Activated naive CD8-positive, alpha-beta T cell treated with anti-CD3 and anti-CD28 coated beads, Interleukin-2, amount 50 U/mL, for 24 hours (primary cell): Measurements from ENCODE around the gene ANKRD18B.
"Not testable (repeated sequence)": the region's sequence is repeated elsewhere in the genome, so short reads cannot be mapped to it uniquely, and the experiment has no call there.

Experiments used
- ATAC-seq: fragments of 150-1000 bp; cut with Tn5 transposase; one replicate; pipeline ENCODE4 v1.10.0; 2021
- DNase-seq: peaks from one replicate; pipeline ENCODE4 v3.0.0; 2021
- H3K27ac Mint-ChIP-seq: one replicate; pipeline ENCODE4 v1.8.0; 2021; ENCODE audit warnings: mild to moderate bottlenecking, mixed read lengths
- H3K27me3 Mint-ChIP-seq: one replicate; pipeline ENCODE4 v1.8.0; 2021; ENCODE audit warnings: mixed read lengths
- H3K36me3 Mint-ChIP-seq: one replicate; pipeline ENCODE4 v1.8.0; 2021; ENCODE audit warnings: low read depth, mixed read lengths
- H3K4me1 Mint-ChIP-seq: one replicate; pipeline ENCODE4 v1.8.0; 2021; ENCODE audit warnings: mixed read lengths
- H3K4me3 Mint-ChIP-seq: one replicate; pipeline ENCODE4 v1.8.0; 2021; ENCODE audit warnings: mild to moderate bottlenecking, moderate library complexity, mixed read lengths
- H3K9me3 Mint-ChIP-seq: one replicate; pipeline ENCODE4 v1.8.0; 2021; ENCODE audit warnings: mixed read lengths

Gene ANKRD18B

GRCh38 chr9:33523397-33524305 lies at the start of gene ANKRD18B:
Gene ANKRD18B, plus strand, starts transcription at chr9:33524251. Its CDS starts 239 bp downstream, at chr9:33524490.
- Mint-ChIP-seq H3K27me3 (peaks cover 60% of the 10 kb centered on the region), H3K4me3 (peak within 1 kb of the TSS; percentile 74)
- DNase-seq = peak; percentile 59
- H3K4me1 Mint-ChIP-seq, H3K36me3 Mint-ChIP-seq, H3K27ac Mint-ChIP-seq, H3K9me3 Mint-ChIP-seq: not testable (repeated sequence)
- ATAC-seq = peak; percentile 94

DNA sequence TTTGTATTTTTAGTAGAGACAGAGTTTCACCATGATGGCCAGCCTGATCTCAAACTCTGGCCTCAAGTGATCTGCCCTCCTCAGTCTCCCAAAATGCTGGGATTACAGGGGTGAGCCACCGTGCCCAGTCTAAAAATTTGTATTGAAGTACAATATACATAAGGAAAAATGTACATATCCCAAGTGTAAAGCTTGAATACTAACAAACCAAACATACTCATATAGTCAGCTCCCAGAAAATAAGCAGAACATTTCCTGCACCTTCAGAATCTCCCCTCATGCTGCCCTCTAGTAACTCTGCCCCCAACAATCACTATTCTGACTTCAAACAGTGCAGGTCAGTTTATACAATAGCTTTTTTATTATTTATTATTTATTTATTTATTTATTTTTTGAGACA lies 48.7 kb upstream of the ANKRD18B start:
- DNase-seq (no peak), ATAC-seq (no peak)
- H3K27ac Mint-ChIP-seq = no peak overlapping the region
- no peak overlapping the region for H3K4me3 Mint-ChIP-seq
- no peaks in the 10 kb centered on the region for H3K9me3 Mint-ChIP-seq
- H3K36me3 Mint-ChIP-seq = peaks cover 22% of the 10 kb centered on the region
- H3K4me1 Mint-ChIP-seq = peaks cover 31% of the 10 kb centered on the region
- no peaks in the 10 kb centered on the region for H3K27me3 Mint-ChIP-seq

DNA sequence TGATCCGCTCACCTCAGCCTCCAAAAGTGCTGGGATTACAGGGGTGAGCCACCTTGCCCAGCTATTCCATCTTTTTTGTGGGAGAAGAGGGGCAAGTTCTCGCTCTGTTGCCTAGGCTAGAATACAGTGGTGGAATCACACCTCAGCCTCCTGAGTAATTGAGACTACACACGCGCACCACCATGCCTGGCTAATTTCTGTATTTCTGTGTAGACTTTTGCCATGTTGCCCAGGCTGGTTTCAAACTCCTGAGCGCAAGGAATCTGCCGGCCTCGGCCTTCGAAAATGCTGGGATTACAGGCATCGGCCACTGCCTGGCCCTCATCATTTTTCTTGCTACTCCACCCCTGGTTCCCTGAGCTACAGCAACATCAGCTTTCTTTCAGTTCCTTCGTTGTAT lies 47.5 kb upstream of the ANKRD18B start:
- no peak for ATAC-seq
- no peak overlapping the region for H3K4me3 Mint-ChIP-seq

GRCh38 chr9:33480106-33480505 lies 43.9 kb upstream of the ANKRD18B start:
- H3K36me3 Mint-ChIP-seq = no peaks in the 10 kb centered on the region
- DNase-seq = no peak
- no peak overlapping the region for H3K4me3 Mint-ChIP-seq
- no peaks in the 10 kb centered on the region for H3K4me1 Mint-ChIP-seq
- no peaks in the 10 kb centered on the region for H3K9me3 Mint-ChIP-seq
- ATAC-seq = no peak
- H3K27ac Mint-ChIP-seq = no peak overlapping the region
- no peaks in the 10 kb centered on the region for H3K27me3 Mint-ChIP-seq

More for the DNA sequence above, 47.5 kb upstream of the ANKRD18B start:
- Mint-ChIP-seq H3K27ac (no peak overlapping the region), H3K4me1 (peaks cover 26% of the 10 kb centered on the region), H3K9me3 (no peaks in the 10 kb centered on the region), H3K27me3 (no peaks in the 10 kb centered on the region), H3K36me3 (peaks cover 14% of the 10 kb centered on the region)
- DNase-seq = no peak

DNA sequence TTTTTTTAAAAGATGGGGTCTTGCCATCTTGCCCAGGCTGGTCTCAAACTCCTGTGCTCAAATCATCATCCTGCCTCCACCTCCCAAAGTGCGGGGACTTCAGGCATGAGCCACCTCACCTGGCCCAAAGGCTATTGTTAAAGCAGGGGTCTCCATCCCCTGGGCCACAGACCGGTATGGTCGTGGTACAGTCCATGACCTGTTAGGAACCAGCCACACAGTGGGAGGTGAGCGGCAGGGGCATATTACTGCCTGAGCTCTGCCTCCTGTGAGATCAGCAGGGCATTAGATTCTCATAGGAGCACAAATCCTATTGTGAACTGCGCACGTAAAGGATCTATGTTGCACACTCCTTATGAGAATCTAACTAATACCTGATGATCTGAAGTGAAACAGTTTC lies 43.1 kb upstream of the ANKRD18B start:
- no peaks in the 10 kb centered on the region for H3K27me3 Mint-ChIP-seq
- DNase-seq = no peak
- no peaks in the 10 kb centered on the region for H3K4me1 Mint-ChIP-seq
- ATAC-seq = no peak
- H3K4me3 Mint-ChIP-seq = no peak overlapping the region
- H3K36me3 Mint-ChIP-seq = no peaks in the 10 kb centered on the region
- no peak overlapping the region for H3K27ac Mint-ChIP-seq
- H3K9me3 Mint-ChIP-seq = no peaks in the 10 kb centered on the region

- not testable (repeated sequence) for ATAC-seq, H3K27ac Mint-ChIP-seq, H3K4me1 Mint-ChIP-seq, DNase-seq, H3K9me3 Mint-ChIP-seq, H3K4me3 Mint-ChIP-seq, H3K36me3 Mint-ChIP-seq, H3K27me3 Mint-ChIP-seq
Measured at GRCh38 chr9:33485312-33485711, 38.7 kb upstream of the ANKRD18B start.

- no peaks in the 10 kb centered on the region for H3K27me3 Mint-ChIP-seq
- H3K9me3 Mint-ChIP-seq = no peaks in the 10 kb centered on the region
- no peak overlapping the region for H3K27ac Mint-ChIP-seq
- H3K36me3 Mint-ChIP-seq = no peaks in the 10 kb centered on the region
- no peak overlapping the region for H3K4me3 Mint-ChIP-seq
- ATAC-seq = no peak
- no peak for DNase-seq
- no peaks in the 10 kb centered on the region for H3K4me1 Mint-ChIP-seq
Measured at GRCh38 chr9:33489066-33489465, 35.0 kb upstream of the ANKRD18B start.

GRCh38 chr9:33493819-33494218 lies 30.2 kb upstream of the ANKRD18B start:
- not testable (repeated sequence) for H3K9me3 Mint-ChIP-seq, H3K27me3 Mint-ChIP-seq, DNase-seq, H3K4me3 Mint-ChIP-seq, ATAC-seq, H3K4me1 Mint-ChIP-seq, H3K36me3 Mint-ChIP-seq, H3K27ac Mint-ChIP-seq

DNA sequence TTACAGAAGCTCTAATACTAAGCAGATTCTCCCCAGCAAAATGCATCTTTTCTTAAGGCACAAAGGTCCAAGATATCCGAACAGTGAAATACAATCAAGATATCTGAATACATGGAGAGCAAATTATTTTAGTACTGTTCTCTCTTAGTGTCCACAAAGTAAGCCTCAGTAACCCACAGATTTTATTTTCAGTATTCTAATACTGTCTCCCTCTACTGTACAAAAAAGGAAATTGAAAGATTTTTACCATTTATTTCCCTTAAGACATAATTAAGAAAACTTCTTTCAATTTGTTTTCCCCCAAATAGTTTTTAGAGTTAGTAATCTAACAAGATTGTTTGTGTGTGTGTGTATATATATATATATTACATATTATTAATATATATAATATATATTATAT lies 25.7 kb upstream of the ANKRD18B start:
- ATAC-seq (no peak), DNase-seq (no peak)
- no peak overlapping the region for H3K4me3 Mint-ChIP-seq
- no peaks in the 10 kb centered on the region for H3K36me3 Mint-ChIP-seq
- no peaks in the 10 kb centered on the region for H3K4me1 Mint-ChIP-seq
- no peak overlapping the region for H3K27ac Mint-ChIP-seq
- H3K27me3 Mint-ChIP-seq = no peaks in the 10 kb centered on the region
- H3K9me3 Mint-ChIP-seq = no peaks in the 10 kb centered on the region

DNA sequence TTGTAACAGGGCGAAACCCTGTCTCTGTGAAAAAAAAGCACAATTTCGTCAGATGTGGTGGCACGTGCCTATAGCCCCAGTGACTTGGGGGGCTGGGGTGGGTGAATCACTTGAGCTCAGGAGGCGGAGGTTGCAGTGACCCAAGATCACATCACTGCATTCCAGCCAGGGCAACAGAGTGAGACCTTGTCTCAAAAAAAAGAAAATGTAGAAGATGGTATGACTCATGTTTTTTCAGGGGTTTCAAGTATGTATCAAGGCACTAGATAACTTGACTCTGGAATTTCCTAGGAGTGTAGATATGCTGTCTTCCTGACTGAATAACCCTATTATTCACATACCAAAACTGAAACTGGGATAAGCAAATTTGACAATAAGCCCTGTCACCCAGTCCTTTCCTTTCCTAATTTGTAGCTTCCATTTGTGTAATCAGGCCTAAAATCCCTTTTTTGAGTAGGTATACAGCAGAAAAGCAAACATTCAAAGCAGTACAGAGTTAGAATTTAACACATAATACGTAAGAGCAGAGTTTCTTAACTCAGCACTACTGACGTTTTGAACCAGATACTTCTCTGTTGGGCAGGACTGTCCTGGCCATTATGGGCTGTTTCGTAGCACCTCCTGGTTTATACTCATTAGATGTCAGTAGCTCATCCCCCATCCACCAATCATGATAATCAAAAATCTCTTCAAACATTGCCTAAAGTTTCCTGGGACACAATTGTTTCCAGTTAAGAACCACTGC lies 17.3 kb upstream of the ANKRD18B start:
- DNase-seq = peak; percentile 17
- Mint-ChIP-seq H3K9me3 (no peaks in the 10 kb centered on the region), H3K36me3 (no peaks in the 10 kb centered on the region), H3K27me3 (peaks cover 1% of the 10 kb centered on the region), H3K27ac (no peak overlapping the region), H3K4me1 (peaks cover 18% of the 10 kb centered on the region), H3K4me3 (no peak overlapping the region)
- ATAC-seq = peak; percentile 81

GRCh38 chr9:33510262-33511183 lies 13.5 kb upstream of the ANKRD18B start:
- Mint-ChIP-seq H3K4me3 (peak overlapping the region; percentile 89), H3K9me3 (no peaks in the 10 kb centered on the region), H3K27me3 (peaks cover 5% of the 10 kb centered on the region), H3K36me3 (no peaks in the 10 kb centered on the region), H3K4me1 (peaks cover 18% of the 10 kb centered on the region), H3K27ac (peak overlapping the region; percentile 93)
- DNase-seq (peak; percentile 57), ATAC-seq (peak; percentile 60)

GRCh38 chr9:33511184-33511517 lies 12.9 kb upstream of the ANKRD18B start:
- Mint-ChIP-seq H3K4me3 (peak overlapping the region; percentile 89), H3K4me1 (peaks cover 14% of the 10 kb centered on the region), H3K27ac (peak overlapping the region; percentile 93)
- not testable (repeated sequence) for H3K9me3 Mint-ChIP-seq, DNase-seq, H3K36me3 Mint-ChIP-seq, H3K27me3 Mint-ChIP-seq, ATAC-seq

DNA sequence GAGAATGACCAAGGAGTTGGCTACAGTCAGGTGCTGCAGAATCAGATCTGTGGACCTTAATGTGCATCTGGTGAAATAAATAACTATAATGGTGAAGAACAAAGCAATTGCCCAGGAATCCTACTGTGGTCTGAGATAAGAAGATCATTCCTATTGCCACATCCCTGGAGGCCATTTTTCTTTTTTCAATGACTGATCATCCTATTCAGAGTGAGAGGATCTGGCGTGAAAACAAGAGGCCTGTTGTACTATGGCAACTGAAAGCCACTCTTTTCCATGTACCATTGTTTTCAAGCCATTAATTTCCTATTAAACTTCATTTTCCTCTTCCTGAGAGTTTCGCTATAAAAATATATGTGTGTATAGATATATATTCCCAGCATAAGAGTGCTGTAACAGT lies 11.5 kb upstream of the ANKRD18B start:
- H3K27ac Mint-ChIP-seq = not testable (repeated sequence)

GRCh38 chr9:33515342-33515995 lies 8.6 kb upstream of the ANKRD18B start:
- not testable (repeated sequence) for H3K27ac Mint-ChIP-seq, H3K36me3 Mint-ChIP-seq, H3K4me1 Mint-ChIP-seq, ATAC-seq, DNase-seq, H3K9me3 Mint-ChIP-seq, H3K27me3 Mint-ChIP-seq, H3K4me3 Mint-ChIP-seq

More for the DNA sequence above, 11.5 kb upstream of the ANKRD18B start:
- not testable (repeated sequence) for DNase-seq, H3K36me3 Mint-ChIP-seq, H3K4me3 Mint-ChIP-seq, H3K27me3 Mint-ChIP-seq, H3K4me1 Mint-ChIP-seq, H3K9me3 Mint-ChIP-seq, ATAC-seq
